Endothelial cell (in vitro differentiated cells): ENCODE measurements around the gene SNTA1. TPM values are rescaled to one million over a fixed set of nuclear protein-coding genes. Genes with fewer than 3 reads are reported as not detected.

Experiments
- DNase-seq: peaks from one replicate; pipeline ENCODE4 v3.0.0; 2021; ENCODE audit warnings: low spot score
- H3K27ac Mint-ChIP-seq: one replicate; pipeline ENCODE4 v1.8.0; 2021; ENCODE audit warnings: mixed read lengths, inconsistent platforms; ENCODE audit not compliant: unreplicated experiment
- H3K27me3 Mint-ChIP-seq: one replicate; pipeline ENCODE4 v1.8.0; 2021; ENCODE audit warnings: mild to moderate bottlenecking, moderate library complexity, mixed read lengths, inconsistent platforms; ENCODE audit not compliant: unreplicated experiment
- H3K36me3 Mint-ChIP-seq: one replicate; pipeline ENCODE4 v1.8.0; 2021; ENCODE audit warnings: mild to moderate bottlenecking, low read depth, mixed read lengths, inconsistent platforms; ENCODE audit not compliant: unreplicated experiment
- H3K4me1 Mint-ChIP-seq: one replicate; pipeline ENCODE4 v1.8.0; 2021; ENCODE audit warnings: mild to moderate bottlenecking, mixed read lengths, inconsistent platforms; ENCODE audit not compliant: unreplicated experiment
- H3K4me3 Mint-ChIP-seq: one replicate; pipeline ENCODE4 v1.8.0; 2021; ENCODE audit warnings: mild to moderate bottlenecking, mixed read lengths, inconsistent platforms; ENCODE audit not compliant: unreplicated experiment
- H3K9me3 Mint-ChIP-seq: one replicate; pipeline ENCODE4 v1.8.0; 2021; ENCODE audit warnings: mixed read lengths, inconsistent platforms; ENCODE audit not compliant: unreplicated experiment
- total RNA-seq: library from RNA; stranded (reverse); fragmentation: NEBNext Ultra II Directional; extraction: Animal tissue kit (Norgen Biotek cat#: 25700); gene quantifications from one replicate; pipeline ENCODE4 v1.2.1, GENCODE V29; 2021; ENCODE audit not compliant: unreplicated experiment
- TF ChIP-seq, protein P1 (sequence below): fragments of 200-600 bp; sonication (generic); IDR thresholded peaks from one replicate; pipeline ENCODE4 v1.5.0; 2021; ENCODE audit warnings: antibody characterized with exemption; ENCODE audit not compliant: unreplicated experiment

Gene SNTA1
- total RNA-seq, 1 donor from 2014 or later = 1.6 TPM

DNA sequence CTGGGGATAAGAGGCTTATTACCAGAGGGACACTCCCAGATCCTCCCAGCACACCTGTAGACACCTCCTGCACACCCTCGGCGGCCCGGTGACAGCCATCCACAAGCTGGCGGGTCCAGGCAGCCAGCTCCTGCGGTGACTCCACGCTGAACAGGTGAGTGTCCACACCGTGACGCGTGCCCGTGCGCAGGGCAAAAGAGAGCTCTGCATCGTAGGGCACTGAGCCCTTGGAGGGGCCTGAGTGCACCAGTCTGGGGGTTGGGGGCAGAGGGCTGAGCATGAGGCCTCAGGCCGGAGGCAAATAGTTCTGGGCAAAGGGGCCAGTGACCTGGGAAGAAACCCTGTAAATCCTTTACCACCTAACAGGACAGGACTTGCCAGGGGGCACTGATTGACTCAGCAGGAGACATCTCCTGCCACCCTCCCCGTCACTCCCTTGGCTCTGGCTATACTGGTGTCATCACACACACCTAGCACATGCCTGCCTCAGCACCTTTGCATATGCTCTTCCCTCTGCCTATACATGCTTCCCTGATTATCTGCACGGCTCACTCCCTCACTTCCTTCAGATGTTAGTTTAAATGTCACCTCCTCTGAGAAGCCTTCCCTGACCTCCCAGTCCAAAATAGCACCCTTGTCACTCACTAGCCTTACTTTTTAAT is 33.4 kb downstream of the SNTA1 start:
- Mint-ChIP-seq H3K36me3 (peaks cover 4% of the 10 kb centered on the region), H3K4me1 (no peaks in the 10 kb centered on the region), H3K27ac (no peak overlapping the region), H3K27me3 (peaks cover 1% of the 10 kb centered on the region), H3K4me3 (no peak overlapping the region), H3K9me3 (no peaks in the 10 kb centered on the region)
- DNase-seq = no peak
- TF ChIP-seq, protein P1, sequence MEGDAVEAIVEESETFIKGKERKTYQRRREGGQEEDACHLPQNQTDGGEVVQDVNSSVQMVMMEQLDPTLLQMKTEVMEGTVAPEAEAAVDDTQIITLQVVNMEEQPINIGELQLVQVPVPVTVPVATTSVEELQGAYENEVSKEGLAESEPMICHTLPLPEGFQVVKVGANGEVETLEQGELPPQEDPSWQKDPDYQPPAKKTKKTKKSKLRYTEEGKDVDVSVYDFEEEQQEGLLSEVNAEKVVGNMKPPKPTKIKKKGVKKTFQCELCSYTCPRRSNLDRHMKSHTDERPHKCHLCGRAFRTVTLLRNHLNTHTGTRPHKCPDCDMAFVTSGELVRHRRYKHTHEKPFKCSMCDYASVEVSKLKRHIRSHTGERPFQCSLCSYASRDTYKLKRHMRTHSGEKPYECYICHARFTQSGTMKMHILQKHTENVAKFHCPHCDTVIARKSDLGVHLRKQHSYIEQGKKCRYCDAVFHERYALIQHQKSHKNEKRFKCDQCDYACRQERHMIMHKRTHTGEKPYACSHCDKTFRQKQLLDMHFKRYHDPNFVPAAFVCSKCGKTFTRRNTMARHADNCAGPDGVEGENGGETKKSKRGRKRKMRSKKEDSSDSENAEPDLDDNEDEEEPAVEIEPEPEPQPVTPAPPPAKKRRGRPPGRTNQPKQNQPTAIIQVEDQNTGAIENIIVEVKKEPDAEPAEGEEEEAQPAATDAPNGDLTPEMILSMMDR = no peak

DNA sequence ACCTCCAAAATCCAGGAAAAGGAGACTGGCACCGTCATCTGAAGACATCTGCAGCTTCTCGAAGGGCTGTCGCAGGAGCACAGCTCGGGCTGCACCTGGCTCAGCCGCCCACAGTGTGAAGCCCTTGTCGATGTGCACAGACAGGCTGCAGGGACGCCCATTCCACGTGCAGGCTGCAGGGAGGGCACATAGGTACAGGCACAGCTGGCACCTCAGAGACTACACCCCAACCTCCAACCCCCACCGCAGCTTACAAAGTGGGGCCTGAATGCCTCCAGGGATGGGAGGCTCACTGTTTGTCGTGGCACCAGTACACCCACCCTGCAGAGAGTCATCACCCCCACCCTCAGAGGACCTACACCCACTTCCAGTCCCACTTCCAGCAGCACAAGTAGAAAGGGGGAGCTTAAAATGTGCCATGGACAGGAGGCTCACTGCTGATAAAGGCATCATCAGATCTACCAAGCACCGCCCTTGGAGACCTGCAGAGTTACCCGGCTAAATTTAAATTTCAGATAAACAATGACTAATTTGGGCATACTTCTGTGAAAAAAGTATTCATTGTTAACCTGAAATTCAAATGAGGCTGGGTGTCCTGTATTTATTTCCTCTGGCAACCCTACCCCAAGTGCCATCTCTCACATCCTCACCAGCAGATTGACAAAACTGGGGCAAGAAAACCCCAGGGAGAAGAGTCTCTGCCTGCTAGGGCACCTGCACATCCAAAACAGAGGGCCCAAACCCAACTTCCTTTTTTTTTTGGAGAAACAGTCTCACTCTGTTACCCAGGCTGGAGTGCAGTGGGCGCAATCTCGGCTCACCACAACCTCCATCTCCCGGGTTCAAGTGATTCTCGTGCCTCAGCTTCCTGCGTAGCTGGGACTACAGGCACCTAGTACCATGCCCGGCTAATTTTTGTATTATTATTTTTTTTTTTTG is 34.6 kb downstream of the SNTA1 start:
- no peak overlapping the region for H3K27ac Mint-ChIP-seq
- TF ChIP-seq, protein P1 = no peak

DNA sequence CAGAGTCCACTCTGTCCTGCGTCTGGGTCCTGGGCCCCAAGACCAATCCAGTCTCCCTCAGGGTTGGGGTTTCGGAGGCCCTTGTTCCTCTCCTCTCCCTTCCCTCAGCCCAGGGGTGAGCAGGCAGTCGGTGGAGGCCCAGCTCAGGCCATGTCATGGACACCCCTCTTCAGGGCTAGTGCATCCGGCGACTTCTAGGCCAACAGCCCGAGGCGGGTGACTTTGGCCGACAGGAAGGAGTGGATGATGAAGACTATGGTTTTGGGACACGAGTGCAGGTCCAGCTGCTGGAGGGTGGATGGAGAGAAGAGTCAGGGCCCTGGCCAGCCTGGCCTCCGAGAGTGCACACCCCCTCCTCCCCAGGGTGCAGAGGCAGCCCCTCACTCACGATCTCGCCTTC is 35.2 kb downstream of the SNTA1 start:
- H3K27me3 Mint-ChIP-seq = peaks cover 1% of the 10 kb centered on the region
- no peak for DNase-seq
- no peak overlapping the region for H3K27ac Mint-ChIP-seq
- no peaks in the 10 kb centered on the region for H3K4me1 Mint-ChIP-seq
- peaks cover 4% of the 10 kb centered on the region for H3K36me3 Mint-ChIP-seq
- H3K4me3 Mint-ChIP-seq = no peak overlapping the region
- H3K9me3 Mint-ChIP-seq = no peaks in the 10 kb centered on the region
- TF ChIP-seq, protein P1 = no peak

More for the DNA sequence above, 34.6 kb downstream of the SNTA1 start:
- Mint-ChIP-seq H3K9me3 (no peaks in the 10 kb centered on the region), H3K4me1 (no peaks in the 10 kb centered on the region), H3K36me3 (peaks cover 4% of the 10 kb centered on the region), H3K27me3 (peaks cover 1% of the 10 kb centered on the region), H3K4me3 (no peak overlapping the region)
- no peak for DNase-seq

DNA sequence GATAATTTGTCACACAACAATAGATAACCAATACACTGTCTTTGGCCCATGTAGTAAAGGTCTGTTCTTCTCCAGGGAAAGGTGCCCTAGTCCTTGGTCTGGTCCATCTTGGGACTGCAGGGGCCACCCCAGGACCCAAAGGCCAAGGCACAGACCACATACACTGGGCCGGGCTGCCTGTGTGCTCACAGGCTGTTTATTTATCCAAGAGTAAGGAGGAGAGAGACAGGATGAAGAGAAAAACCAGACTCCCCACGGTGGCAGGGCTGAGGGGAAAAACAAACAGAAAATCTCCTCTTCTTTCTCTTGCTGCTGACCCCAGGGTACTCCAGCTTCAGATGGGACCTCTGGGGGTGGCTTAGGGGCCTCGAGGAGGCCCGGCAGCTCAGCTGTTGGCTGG is 35.8 kb downstream of the SNTA1 start:
- Mint-ChIP-seq H3K27me3 (peaks cover 1% of the 10 kb centered on the region), H3K36me3 (peaks cover 4% of the 10 kb centered on the region), H3K27ac (no peak overlapping the region), H3K4me1 (no peaks in the 10 kb centered on the region), H3K4me3 (no peak overlapping the region), H3K9me3 (no peaks in the 10 kb centered on the region)
- DNase-seq = no peak
- TF ChIP-seq, protein P1 = no peak

DNA sequence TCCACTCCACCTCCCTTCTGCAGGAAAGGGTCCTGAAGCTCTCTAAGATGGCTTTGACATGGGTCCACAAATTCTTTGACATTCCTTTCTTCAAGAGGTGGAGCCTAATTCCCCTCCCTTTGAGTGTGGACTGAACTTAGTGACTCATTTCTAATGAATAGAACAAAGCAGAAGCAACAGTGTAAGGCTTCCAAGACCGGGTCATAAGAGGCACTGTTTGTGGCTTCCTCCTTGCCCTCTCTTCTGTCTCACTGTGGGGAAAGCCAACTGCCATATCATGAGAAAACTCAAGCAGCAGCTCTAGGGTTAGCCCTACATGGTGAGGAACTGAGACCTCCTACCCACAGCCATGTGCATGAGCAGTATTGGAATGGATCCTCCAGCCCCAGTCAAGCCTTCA is 36.3 kb downstream of the SNTA1 start:
- Mint-ChIP-seq H3K27ac (no peak overlapping the region), H3K4me3 (no peak overlapping the region), H3K27me3 (peaks cover 1% of the 10 kb centered on the region), H3K36me3 (peaks cover 4% of the 10 kb centered on the region), H3K4me1 (no peaks in the 10 kb centered on the region), H3K9me3 (no peaks in the 10 kb centered on the region)
- TF ChIP-seq, protein P1 = no peak
- no peak for DNase-seq
